ENCODE measurements around the gene HNRNPLL.

DNA sequence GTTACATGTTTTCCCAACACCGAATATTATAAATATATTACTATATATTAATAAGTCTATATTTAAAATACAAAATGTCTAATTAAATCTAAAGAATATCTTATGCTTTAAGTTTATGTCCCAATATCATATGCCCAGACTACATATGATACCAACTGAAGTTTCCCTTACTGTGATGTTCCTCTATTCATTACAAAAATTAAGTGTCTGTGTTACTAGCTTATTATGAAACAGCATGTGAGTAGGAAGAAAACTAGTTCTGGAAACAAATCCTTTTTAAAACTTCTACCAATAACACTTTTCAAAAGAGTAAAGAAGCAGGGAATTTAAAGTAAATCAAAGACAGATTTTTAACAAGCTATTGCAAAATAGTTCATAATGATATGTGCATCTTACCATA, 17.8 kb downstream of the HNRNPLL start:
- TF ChIP-seq RAD21 (IDR thresholded peaks at IDR 0.05) (no peak), SP1 (IDR thresholded peaks at IDR 0.05) (no peak), JUND (IDR thresholded peaks at IDR 0.05) (no peak)
- TF ChIP-seq, protein P1, sequence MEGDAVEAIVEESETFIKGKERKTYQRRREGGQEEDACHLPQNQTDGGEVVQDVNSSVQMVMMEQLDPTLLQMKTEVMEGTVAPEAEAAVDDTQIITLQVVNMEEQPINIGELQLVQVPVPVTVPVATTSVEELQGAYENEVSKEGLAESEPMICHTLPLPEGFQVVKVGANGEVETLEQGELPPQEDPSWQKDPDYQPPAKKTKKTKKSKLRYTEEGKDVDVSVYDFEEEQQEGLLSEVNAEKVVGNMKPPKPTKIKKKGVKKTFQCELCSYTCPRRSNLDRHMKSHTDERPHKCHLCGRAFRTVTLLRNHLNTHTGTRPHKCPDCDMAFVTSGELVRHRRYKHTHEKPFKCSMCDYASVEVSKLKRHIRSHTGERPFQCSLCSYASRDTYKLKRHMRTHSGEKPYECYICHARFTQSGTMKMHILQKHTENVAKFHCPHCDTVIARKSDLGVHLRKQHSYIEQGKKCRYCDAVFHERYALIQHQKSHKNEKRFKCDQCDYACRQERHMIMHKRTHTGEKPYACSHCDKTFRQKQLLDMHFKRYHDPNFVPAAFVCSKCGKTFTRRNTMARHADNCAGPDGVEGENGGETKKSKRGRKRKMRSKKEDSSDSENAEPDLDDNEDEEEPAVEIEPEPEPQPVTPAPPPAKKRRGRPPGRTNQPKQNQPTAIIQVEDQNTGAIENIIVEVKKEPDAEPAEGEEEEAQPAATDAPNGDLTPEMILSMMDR (IDR thresholded peaks at IDR 0.05; ENCODE audit: low read depth, low read length, missing input control), result no peak
- TF ChIP-seq, protein P2, sequence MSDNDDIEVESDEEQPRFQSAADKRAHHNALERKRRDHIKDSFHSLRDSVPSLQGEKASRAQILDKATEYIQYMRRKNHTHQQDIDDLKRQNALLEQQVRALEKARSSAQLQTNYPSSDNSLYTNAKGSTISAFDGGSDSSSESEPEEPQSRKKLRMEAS (IDR thresholded peaks at IDR 0.05), result no peak
- TF ChIP-seq, protein P3, sequence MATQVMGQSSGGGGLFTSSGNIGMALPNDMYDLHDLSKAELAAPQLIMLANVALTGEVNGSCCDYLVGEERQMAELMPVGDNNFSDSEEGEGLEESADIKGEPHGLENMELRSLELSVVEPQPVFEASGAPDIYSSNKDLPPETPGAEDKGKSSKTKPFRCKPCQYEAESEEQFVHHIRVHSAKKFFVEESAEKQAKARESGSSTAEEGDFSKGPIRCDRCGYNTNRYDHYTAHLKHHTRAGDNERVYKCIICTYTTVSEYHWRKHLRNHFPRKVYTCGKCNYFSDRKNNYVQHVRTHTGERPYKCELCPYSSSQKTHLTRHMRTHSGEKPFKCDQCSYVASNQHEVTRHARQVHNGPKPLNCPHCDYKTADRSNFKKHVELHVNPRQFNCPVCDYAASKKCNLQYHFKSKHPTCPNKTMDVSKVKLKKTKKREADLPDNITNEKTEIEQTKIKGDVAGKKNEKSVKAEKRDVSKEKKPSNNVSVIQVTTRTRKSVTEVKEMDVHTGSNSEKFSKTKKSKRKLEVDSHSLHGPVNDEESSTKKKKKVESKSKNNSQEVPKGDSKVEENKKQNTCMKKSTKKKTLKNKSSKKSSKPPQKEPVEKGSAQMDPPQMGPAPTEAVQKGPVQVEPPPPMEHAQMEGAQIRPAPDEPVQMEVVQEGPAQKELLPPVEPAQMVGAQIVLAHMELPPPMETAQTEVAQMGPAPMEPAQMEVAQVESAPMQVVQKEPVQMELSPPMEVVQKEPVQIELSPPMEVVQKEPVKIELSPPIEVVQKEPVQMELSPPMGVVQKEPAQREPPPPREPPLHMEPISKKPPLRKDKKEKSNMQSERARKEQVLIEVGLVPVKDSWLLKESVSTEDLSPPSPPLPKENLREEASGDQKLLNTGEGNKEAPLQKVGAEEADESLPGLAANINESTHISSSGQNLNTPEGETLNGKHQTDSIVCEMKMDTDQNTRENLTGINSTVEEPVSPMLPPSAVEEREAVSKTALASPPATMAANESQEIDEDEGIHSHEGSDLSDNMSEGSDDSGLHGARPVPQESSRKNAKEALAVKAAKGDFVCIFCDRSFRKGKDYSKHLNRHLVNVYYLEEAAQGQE (IDR thresholded peaks at IDR 0.05), result no peak
- TF ChIP-seq, protein P4, sequence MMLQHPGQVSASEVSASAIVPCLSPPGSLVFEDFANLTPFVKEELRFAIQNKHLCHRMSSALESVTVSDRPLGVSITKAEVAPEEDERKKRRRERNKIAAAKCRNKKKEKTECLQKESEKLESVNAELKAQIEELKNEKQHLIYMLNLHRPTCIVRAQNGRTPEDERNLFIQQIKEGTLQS (IDR thresholded peaks at IDR 0.05), result no peak

All from liver (tissue), 3 donors.